ENCODE data around the gene HIF1A.
"Not testable (repeated sequence)": the region's sequence is repeated elsewhere in the genome, so short reads cannot be mapped to it uniquely, and the experiment has no call there.

GRCh38 chr14:61755382-61755742 is 60.0 kb downstream of the HIF1A start:
- not testable (repeated sequence) for TF ChIP-seq TAF1 (conservative IDR thresholded peaks at IDR 0.05); CTCF (IDR thresholded peaks at IDR 0.05; ENCODE audit: low read depth, low read length, missing input control); MAX (IDR thresholded peaks at IDR 0.05); YY1 (IDR thresholded peaks at IDR 0.05); RAD21 (IDR thresholded peaks at IDR 0.05)

All from liver (tissue), 3 donors.